Memory B cell (primary cell): Measurements from ENCODE around the gene FAM222B.
"Not testable (repeated sequence)": the region's sequence is repeated elsewhere in the genome, so short reads cannot be mapped to it uniquely, and the experiment has no call there.

Experiments used
- ATAC-seq: fragments of 150-1000 bp; cut with Tn5 transposase; 2 replicates; pipeline ENCODE4 v1.10.0; 2021; ENCODE audit warnings: low read depth, mild to moderate bottlenecking, moderate library complexity
- DNase-seq, 2 donors: peaks; one replicate each; pipeline ENCODE4 v3.0.0; 2022; ENCODE audit warnings: low spot score in 2 of 2
- H3K27ac Mint-ChIP-seq: one replicate; pipeline ENCODE4 v1.8.0; 2022; ENCODE audit warnings: mild to moderate bottlenecking, moderate library complexity, mixed read lengths
- H3K27me3 Mint-ChIP-seq: one replicate; pipeline ENCODE4 v1.8.0; 2022; ENCODE audit warnings: mixed read lengths
- H3K36me3 Mint-ChIP-seq: one replicate; pipeline ENCODE4 v1.8.0; 2022; ENCODE audit warnings: mild to moderate bottlenecking, mixed read lengths
- H3K4me1 Mint-ChIP-seq: one replicate; pipeline ENCODE4 v1.8.0; 2022; ENCODE audit warnings: mixed read lengths
- H3K4me3 Mint-ChIP-seq: one replicate; pipeline ENCODE4 v1.8.0; 2022; ENCODE audit warnings: mild to moderate bottlenecking, moderate library complexity, mixed read lengths
- H3K9me3 Mint-ChIP-seq: one replicate; pipeline ENCODE4 v1.8.0; 2022; ENCODE audit warnings: mixed read lengths

FAM222B gene

DNA sequence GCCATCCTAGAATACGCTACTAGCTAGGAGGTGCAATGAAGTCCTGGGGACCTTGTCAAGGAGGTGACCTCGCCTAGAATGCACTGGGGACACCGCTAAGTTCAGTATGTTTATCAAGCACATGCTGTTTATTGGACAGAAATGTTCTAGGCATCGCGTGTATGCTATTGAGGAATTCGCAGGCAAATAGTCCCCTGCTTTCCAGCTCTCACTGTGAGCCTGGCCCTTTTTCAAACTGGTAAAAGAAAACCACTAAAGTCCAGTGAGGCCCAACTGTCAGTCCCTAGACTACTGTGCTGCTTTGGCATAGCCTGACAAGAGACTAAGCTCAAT lies 1.2 kb upstream of the FAM222B start:
- Mint-ChIP-seq H3K27me3 (no peaks in the 10 kb centered on the region), H3K36me3 (no peaks in the 10 kb centered on the region), H3K27ac (no peak overlapping the region), H3K4me1 (peaks cover 10% of the 10 kb centered on the region), H3K4me3 (peak overlapping the region; percentile 57), H3K9me3 (no peaks in the 10 kb centered on the region)
- ATAC-seq = no peak
- DNase-seq = no peak

- no peaks in the 10 kb centered on the region for H3K27me3 Mint-ChIP-seq
- no peaks in the 10 kb centered on the region for H3K36me3 Mint-ChIP-seq
- peak overlapping the region; percentile 97 for H3K27ac Mint-ChIP-seq
- no peaks in the 10 kb centered on the region for H3K9me3 Mint-ChIP-seq
- H3K4me3 Mint-ChIP-seq = peak overlapping the region; percentile 100
- ATAC-seq (peak; percentile 17), DNase-seq (no peak)
- peaks cover 10% of the 10 kb centered on the region for H3K4me1 Mint-ChIP-seq
Observed at GRCh38 chr17:28841901-28842281, 699 bp downstream of the FAM222B start.

GRCh38 chr17:28839221-28839620 lies 3.4 kb downstream of the FAM222B start:
- no peaks in the 10 kb centered on the region for H3K9me3 Mint-ChIP-seq
- H3K36me3 Mint-ChIP-seq = peaks cover 3% of the 10 kb centered on the region
- no peak for ATAC-seq
- H3K27me3 Mint-ChIP-seq = no peaks in the 10 kb centered on the region
- H3K4me3 Mint-ChIP-seq = no peak overlapping the region
- no peak overlapping the region for H3K27ac Mint-ChIP-seq
- no peak for DNase-seq
- H3K4me1 Mint-ChIP-seq = peaks cover 13% of the 10 kb centered on the region

- not testable (repeated sequence) for H3K27me3 Mint-ChIP-seq, DNase-seq, H3K4me3 Mint-ChIP-seq, ATAC-seq, H3K27ac Mint-ChIP-seq, H3K9me3 Mint-ChIP-seq
- H3K36me3 Mint-ChIP-seq = peaks cover 12% of the 10 kb centered on the region
- peaks cover 10% of the 10 kb centered on the region for H3K4me1 Mint-ChIP-seq
Observed at GRCh38 chr17:28836541-28836940, 6.0 kb downstream of the FAM222B start.

DNA sequence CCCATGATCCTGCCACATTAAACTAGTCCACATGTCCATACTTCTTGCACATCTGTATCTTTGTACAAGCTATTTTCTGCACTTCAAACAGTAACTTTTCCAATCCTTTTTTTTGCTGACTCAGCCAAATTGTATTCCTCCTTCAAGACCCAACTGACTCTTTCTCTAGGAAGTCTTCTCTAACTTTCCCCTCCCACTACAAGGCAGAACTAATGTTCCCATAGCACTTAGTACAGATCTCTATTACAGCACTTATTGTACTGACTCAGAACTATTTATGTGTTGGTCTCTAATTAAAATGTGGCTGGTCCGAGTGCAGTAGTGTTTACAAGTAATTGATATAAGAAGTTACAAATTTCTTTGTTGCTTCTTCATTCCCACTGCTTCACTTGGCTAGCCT lies 8.2 kb downstream of the FAM222B start:
- no peak for ATAC-seq
- H3K4me1 Mint-ChIP-seq = peaks cover 10% of the 10 kb centered on the region
- H3K27me3 Mint-ChIP-seq = no peaks in the 10 kb centered on the region
- no peaks in the 10 kb centered on the region for H3K9me3 Mint-ChIP-seq
- peak overlapping the region; percentile 24 for H3K27ac Mint-ChIP-seq
- H3K36me3 Mint-ChIP-seq = peaks cover 12% of the 10 kb centered on the region
- no peak for DNase-seq
- no peak overlapping the region for H3K4me3 Mint-ChIP-seq

- no peak overlapping the region for H3K4me3 Mint-ChIP-seq
- H3K27ac Mint-ChIP-seq = no peak overlapping the region
- H3K36me3 Mint-ChIP-seq = peaks cover 4% of the 10 kb centered on the region
- peaks cover 6% of the 10 kb centered on the region for H3K4me1 Mint-ChIP-seq
- no peak for ATAC-seq
- no peak for DNase-seq
- H3K27me3 Mint-ChIP-seq = no peaks in the 10 kb centered on the region
- H3K9me3 Mint-ChIP-seq = no peaks in the 10 kb centered on the region
Observed at GRCh38 chr17:28828294-28829040, 14.1 kb downstream of the FAM222B start.

- Mint-ChIP-seq H3K9me3 (no peaks in the 10 kb centered on the region), H3K27me3 (no peaks in the 10 kb centered on the region), H3K4me1 (peaks cover 8% of the 10 kb centered on the region), H3K4me3 (no peak overlapping the region), H3K36me3 (peaks cover 4% of the 10 kb centered on the region), H3K27ac (no peak overlapping the region)
- DNase-seq (no peak), ATAC-seq (no peak)
Observed at GRCh38 chr17:28827672-28828071, 14.9 kb downstream of the FAM222B start.

- Mint-ChIP-seq H3K9me3 (no peaks in the 10 kb centered on the region), H3K4me1 (peaks cover 3% of the 10 kb centered on the region), H3K27ac (peak overlapping the region; percentile 62), H3K36me3 (no peaks in the 10 kb centered on the region), H3K4me3 (no peak overlapping the region), H3K27me3 (no peaks in the 10 kb centered on the region)
- no peak for ATAC-seq
- DNase-seq = no peak
Observed at GRCh38 chr17:28819582-28819981, 23.0 kb downstream of the FAM222B start.

DNA sequence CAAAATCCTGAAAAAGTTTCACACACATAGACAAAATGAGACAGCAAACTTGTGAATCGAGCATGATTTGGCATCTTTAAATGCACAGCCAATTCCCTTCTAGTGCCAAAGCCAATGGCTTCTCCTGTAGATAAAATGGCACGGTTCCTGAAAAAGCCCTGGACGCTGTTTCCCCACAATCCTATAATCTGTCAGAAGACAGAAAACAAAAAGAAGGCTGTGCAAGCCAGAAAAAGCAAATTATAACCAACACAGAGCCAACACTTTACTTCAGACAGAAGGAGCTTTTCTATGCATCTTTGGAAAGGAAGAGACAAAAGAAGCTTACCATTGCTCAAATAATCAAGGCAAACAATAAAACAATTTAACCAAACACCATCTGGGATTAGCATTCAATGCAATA lies 23.8 kb downstream of the FAM222B start:
- Mint-ChIP-seq H3K36me3 (no peaks in the 10 kb centered on the region), H3K27me3 (no peaks in the 10 kb centered on the region), H3K4me1 (peaks cover 3% of the 10 kb centered on the region), H3K9me3 (no peaks in the 10 kb centered on the region), H3K27ac (no peak overlapping the region), H3K4me3 (no peak overlapping the region)
- ATAC-seq (no peak), DNase-seq (no peak)

DNA sequence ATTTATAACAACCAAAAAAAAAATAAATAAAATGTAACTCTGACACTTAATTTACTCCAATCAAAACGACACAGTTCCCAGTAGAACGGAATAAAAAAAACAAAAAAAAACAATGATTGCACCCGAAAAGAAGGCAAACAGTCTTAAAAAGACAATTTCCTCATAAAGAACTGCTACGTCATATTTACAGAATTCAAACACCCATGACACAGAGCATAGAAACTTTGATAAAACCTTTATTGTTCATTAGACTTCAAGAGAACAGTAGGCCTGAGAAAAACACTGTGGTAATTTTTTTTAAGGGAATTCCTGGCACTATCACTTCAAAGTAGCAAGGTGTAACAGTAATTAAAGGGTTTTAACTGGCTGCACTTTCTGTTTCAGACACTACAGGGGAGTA lies 26.1 kb downstream of the FAM222B start:
- ATAC-seq = no peak
- H3K9me3 Mint-ChIP-seq = no peaks in the 10 kb centered on the region
- peak overlapping the region; percentile 63 for H3K27ac Mint-ChIP-seq
- no peak overlapping the region for H3K4me3 Mint-ChIP-seq
- no peaks in the 10 kb centered on the region for H3K36me3 Mint-ChIP-seq
- H3K4me1 Mint-ChIP-seq = peaks cover 5% of the 10 kb centered on the region
- no peaks in the 10 kb centered on the region for H3K27me3 Mint-ChIP-seq
- no peak for DNase-seq

- no peaks in the 10 kb centered on the region for H3K27me3 Mint-ChIP-seq
- peak overlapping the region; percentile 98 for H3K27ac Mint-ChIP-seq
- H3K36me3 Mint-ChIP-seq = no peaks in the 10 kb centered on the region
- H3K9me3 Mint-ChIP-seq = no peaks in the 10 kb centered on the region
- ATAC-seq (peak; percentile 56), DNase-seq (no peak)
- peaks cover 17% of the 10 kb centered on the region for H3K4me1 Mint-ChIP-seq
- H3K4me3 Mint-ChIP-seq = peak overlapping the region; percentile 95
Observed at GRCh38 chr17:28812748-28813377, 29.7 kb downstream of the FAM222B start.

DNA sequence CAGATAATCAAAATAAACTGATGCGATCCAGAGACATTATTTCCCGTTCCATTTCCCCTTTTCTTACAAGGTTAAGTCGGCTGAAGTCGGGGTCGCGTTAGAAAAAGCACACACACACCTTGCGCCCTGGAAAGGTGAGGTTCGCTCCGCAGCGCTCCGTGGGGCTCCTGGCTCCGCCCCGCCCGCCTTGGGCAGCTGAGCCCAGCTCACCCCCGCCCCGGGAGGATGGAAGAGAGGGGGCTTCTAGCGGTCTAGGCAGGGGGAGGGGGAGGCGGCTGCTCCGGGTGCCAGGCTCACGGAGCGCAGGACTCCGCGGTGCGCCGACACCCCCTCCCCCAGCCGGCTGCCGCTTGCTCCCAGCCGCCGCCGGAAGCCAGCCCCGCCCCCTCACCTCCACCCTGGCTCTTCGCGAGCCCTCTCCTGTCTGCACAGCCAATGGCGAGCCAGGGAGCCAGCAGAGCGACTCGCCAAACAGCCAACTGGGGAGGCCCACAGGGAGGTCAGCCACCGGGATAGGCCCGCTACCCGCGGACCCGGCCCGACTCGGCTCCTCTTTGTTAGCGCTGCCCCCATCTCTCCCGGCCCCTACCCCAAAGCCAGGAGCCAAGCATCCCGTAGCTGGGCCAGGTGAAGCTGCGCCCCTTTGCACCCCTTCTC lies 30.4 kb downstream of the FAM222B start:
- ATAC-seq (peak; percentile 97), DNase-seq (peak; percentile 86 to 93)
- H3K27me3 Mint-ChIP-seq = no peaks in the 10 kb centered on the region
- H3K4me3 Mint-ChIP-seq = peak overlapping the region; percentile 95
- peaks cover 17% of the 10 kb centered on the region for H3K4me1 Mint-ChIP-seq
- no peaks in the 10 kb centered on the region for H3K36me3 Mint-ChIP-seq
- H3K27ac Mint-ChIP-seq = peak overlapping the region; percentile 98
- no peaks in the 10 kb centered on the region for H3K9me3 Mint-ChIP-seq

DNA sequence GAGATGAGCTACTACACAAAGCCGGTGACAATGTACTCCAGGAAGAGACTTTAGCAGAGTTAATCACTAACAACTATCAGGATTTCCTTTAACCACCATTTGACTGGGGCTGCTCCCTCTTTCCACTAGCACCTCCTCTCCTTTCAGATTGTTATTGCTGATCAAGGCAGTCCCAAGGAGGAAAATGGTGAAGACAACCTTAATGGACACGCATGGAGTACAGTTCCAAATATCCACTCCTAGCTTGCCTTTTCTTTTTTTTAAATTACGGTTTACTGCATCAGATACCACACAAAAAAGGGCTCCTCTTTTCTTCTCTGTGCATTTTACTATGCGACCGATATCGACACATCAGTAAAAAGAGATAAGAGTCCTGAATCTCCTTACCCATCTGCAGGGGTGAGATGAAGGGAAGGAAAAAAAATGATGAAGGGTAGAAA lies 30.9 kb downstream of the FAM222B start:
- ATAC-seq (no peak), DNase-seq (no peak)
- Mint-ChIP-seq H3K9me3 (no peaks in the 10 kb centered on the region), H3K36me3 (no peaks in the 10 kb centered on the region), H3K27me3 (no peaks in the 10 kb centered on the region), H3K4me1 (peaks cover 17% of the 10 kb centered on the region), H3K27ac (peak overlapping the region; percentile 98), H3K4me3 (peak overlapping the region; percentile 95)

DNA sequence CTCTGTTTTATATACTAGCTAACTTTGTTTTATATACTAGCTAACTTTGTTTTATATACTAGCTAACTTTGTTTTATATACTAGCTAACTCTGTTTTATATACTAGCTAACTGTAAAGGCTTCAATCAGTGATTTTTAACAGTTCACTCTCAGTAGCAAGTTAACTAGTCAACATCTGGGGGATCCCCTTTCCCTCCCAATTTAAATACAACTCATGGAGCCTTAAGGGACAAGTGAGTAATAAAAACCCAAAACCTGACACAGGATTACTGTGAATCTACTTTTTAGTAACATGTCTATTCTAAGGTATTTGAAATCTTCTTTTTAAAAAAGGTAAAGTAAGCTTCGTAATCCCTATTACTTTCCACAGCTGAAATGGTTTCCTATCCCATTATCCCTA lies 32.2 kb downstream of the FAM222B start:
- DNase-seq (no peak), ATAC-seq (no peak)
- Mint-ChIP-seq H3K4me3 (no peak overlapping the region), H3K9me3 (no peaks in the 10 kb centered on the region), H3K27me3 (no peaks in the 10 kb centered on the region), H3K27ac (no peak overlapping the region), H3K36me3 (no peaks in the 10 kb centered on the region), H3K4me1 (peaks cover 17% of the 10 kb centered on the region)
